GM18505 (cell line): ENCODE data around the gene TMEM44.
"Not testable (repeated sequence)": the region's sequence is repeated elsewhere in the genome, so short reads cannot be mapped to it uniquely, and the experiment has no call there.

Experiments used
- ATAC-seq: cut with Tn5 transposase; IDR thresholded peaks from one replicate; pipeline ENCODE4 v1.9.1; 2021; ENCODE audit not compliant: unreplicated experiment
- POLR2A ChIP-seq: IDR thresholded peaks from 4 replicates; pipeline ENCODE4 v1.6.1; 2011; ENCODE audit warnings: borderline replicate concordance; ENCODE audit not compliant: insufficient read depth, insufficient read length; ENCODE audit errors: extremely low read depth

TMEM44 gene

DNA sequence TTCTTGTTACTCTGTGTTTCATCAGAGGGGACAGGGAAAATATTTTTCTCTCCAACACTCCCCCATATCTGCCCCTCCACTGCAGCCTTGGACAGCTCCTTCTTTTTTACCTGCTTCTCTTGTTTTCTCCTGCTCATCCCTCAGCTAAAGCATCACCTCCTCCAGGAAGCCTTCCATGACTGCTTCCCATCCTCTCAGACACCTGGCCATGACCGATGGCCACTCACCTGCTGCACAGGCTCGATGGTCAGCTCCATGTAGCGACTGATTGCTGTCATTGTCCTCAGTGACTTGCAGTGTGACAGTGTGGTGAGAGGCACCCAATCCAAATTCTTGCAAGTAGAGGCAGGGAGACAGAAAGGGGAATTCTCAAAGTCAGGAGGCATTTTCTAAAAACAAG lies 22.5 kb downstream of the TMEM44 start:
- ATAC-seq: no peak
- TF ChIP-seq POLR2A: no peak

- TF ChIP-seq POLR2A: no peak
- ATAC-seq: no peak
Observed at GRCh38 chr3:194609601-194610000, 23.6 kb downstream of the TMEM44 start.

GRCh38 chr3:194608981-194609380 lies 24.2 kb downstream of the TMEM44 start:
- ATAC-seq: no peak
- no peak for TF ChIP-seq POLR2A

- no peak for TF ChIP-seq POLR2A
- no peak for ATAC-seq
Observed at GRCh38 chr3:194607592-194608389, 25.4 kb downstream of the TMEM44 start.

DNA sequence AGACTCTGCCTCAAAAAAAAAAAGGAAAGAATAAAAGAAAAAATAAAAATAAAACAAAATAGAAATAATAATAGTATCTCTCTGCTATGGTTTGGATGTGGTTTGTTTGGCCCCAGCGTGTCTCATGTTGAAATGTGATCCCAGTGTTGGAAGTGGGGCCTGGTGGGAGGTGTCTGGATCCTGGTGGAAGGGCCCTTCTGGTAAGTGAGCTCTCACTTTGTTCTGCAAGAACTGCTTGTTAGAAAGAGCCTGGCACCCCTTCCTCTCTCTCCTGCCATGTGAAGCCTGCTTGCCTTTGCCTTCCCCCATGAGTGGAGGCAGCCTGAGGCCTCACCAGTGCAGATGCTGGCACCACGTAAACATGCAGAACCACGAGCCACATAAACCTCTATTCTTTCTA lies 26.3 kb downstream of the TMEM44 start:
- no peak for ATAC-seq
- TF ChIP-seq POLR2A: no peak

DNA sequence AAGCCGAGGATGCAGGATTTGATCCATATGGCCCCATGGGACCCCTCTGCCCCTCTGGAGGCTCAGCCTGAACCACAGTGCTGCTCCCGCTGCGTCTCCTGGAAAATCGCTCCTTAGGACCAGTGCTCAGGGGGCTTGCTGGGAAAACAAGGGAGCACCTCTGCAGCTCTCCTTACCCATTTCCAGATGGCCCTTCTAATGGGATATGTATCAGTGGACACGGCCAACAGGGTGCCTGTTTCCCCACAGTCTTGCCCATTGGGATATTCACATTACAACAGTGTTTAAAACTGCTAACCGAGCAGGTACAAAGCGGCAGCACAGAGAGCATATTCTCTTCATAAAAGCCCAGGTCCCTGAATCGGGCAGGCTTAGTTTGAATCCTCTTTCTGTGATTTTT lies 27.1 kb downstream of the TMEM44 start:
- ATAC-seq: no peak
- no peak for TF ChIP-seq POLR2A

GRCh38 chr3:194605314-194605713 lies 27.9 kb downstream of the TMEM44 start:
- ATAC-seq: not testable (repeated sequence)

- ATAC-seq: no peak
- no peak for TF ChIP-seq POLR2A
Observed at GRCh38 chr3:194604837-194605236, 28.4 kb downstream of the TMEM44 start.

DNA sequence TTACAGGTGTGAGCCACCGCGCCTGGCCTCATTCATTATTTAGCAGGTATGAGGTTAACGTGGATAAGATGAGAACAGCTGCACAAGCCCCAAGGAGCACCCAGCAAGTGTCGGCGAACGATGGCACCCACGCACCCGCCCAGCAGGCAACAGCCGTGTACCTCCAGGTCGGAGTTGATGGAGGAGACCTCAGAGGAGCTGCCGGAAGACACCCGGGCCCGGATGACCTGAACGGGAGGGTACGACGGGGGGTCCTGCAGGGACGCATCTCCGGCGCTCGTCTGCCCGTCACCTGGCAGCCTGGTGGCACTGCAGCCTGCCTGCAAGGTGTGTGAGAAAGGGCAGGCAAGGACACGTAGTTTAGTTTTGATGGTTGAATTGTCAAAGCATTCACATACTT lies 29.1 kb downstream of the TMEM44 start:
- ATAC-seq: no peak
- TF ChIP-seq POLR2A: no peak

DNA sequence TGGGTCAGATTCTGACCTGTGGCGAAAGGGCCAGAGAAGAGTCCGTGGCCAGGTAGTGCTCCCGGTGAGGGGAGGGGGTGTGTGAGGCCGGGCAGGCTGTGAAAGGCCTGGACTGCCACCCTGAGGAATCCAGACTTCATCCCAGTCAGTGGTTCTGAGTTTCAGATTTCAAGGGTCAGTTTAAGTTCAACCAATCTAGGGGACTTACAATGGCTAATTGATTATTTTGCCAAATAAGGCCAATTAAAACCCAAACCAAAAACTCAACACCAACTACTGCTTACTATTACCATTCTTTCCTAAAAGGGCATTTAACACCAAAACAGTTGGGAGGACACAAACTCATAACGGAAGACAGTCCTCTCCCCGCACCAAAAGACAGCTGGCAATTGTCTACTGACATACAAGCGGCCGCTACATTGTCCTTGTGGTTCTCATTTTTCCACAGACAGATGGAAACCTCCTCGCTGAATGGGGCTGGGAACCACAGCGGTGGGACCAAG lies 30.5 kb downstream of the TMEM44 start:
- ATAC-seq: no peak
- TF ChIP-seq POLR2A: no peak

DNA sequence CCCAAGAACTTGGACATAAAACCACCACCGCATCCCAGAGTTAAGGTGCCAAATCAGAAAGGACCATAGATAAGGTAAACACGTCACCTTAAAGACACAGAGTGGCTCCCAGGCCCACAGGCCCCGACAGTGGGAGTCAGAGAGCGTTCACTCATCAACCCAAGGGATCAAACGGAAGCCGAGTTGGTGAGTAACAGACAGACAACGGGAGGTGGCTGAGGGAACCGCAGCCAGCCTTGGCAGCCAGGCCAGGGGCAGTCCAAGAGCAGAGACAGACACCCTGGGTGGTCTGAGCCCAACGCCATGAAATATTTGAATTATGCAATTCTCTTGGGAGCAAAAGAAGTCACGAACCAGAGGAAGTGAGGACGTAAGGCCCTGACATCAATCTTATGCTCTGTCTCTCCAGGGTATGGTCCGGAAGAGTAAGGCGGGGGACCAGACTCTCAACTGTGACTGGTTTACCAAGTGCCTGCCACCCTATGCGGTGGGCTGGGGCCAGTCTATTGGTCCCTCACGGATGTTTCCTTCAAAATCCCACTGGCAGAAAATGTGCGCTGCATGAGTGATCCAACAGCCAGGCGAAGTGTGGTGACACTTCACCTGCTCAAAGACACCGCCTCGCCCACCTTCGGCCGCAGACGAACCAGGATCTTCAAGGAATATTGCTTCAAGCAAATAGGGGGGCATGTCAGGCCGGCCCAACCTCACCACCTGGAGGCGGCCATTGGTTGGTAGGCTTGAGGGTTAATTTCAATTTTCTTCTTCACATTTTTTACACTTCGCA lies 34.3 kb downstream of the TMEM44 start:
- no peak for ATAC-seq
- TF ChIP-seq POLR2A: no peak

DNA sequence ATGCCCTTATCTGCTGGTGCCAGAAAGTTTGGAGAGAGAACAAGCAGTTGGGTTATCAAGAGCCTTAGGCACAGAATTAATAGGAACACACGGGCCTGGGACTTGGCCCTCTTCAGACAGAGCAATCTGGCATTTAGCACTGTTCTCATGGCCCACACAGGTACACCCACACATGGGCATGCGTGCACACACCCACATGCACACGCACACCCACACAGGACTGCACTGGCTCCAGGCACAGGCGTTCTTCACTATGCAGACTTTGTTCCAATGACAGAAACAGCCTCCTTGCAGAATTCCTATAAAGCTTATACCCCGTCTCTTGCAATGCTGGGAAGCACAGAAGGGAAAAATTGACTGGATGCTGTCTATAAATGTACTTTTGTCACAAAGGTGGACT lies 36.3 kb downstream of the TMEM44 start:
- TF ChIP-seq POLR2A: no peak
- ATAC-seq: no peak

GRCh38 chr3:194592798-194593752 lies 40.1 kb downstream of the TMEM44 start:
- no peak for TF ChIP-seq POLR2A
- no peak for ATAC-seq
